HepG2 (cell line): Measurements from ENCODE around the gene ST6GALNAC4. TPM values are rescaled to one million over a fixed set of nuclear protein-coding genes. Genes with fewer than 3 reads are reported as not detected.

Experiments used
- EP300 ChIP-seq, 3 experiments: sonication (generic) in 1 of 3; formaldehyde crosslinking in 1 of 3; IDR thresholded peaks; 2 replicates each; pipeline versions ENCODE4 v1.5.1 to v1.6.1; 2011 to 2020; ENCODE audit warnings: low read depth in 2 of 3, low read length in 2 of 3, borderline replicate concordance in 1 of 3, improper control_type of control experiment in 1 of 3, mild to moderate bottlenecking in 1 of 3, missing genetic modification reagents in 1 of 3, moderate library complexity in 1 of 3
- FOXK1 ChIP-seq: sonication (generic); formaldehyde crosslinking; IDR thresholded peaks from 2 replicates; pipeline ENCODE4 v1.4.0; 2020; ENCODE audit warnings: low read depth, missing genetic modification reagents, borderline replicate concordance
- GATAD2A ChIP-seq: IDR thresholded peaks from 2 replicates; pipeline ENCODE4 v1.6.1; 2016
- HDAC2 ChIP-seq: sonication (generic); formaldehyde crosslinking; IDR thresholded peaks from 2 replicates; pipeline ENCODE4 v1.4.0; 2020; ENCODE audit warnings: missing genetic modification reagents
- KDM4B ChIP-seq: sonication (generic); formaldehyde crosslinking; IDR thresholded peaks from 2 replicates; pipeline ENCODE4 v1.4.0; 2020; ENCODE audit warnings: missing genetic modification reagents
- KDM5A ChIP-seq: fragments of 200-600 bp; sonication (generic); IDR thresholded peaks from 2 replicates; pipeline ENCODE4 v1.7.0; 2018; ENCODE audit warnings: antibody characterized with exemption, mild to moderate bottlenecking, low read length, borderline replicate concordance
- MIER2 ChIP-seq: IDR thresholded peaks from 2 replicates; pipeline ENCODE4 v1.6.1; 2016; ENCODE audit warnings: missing biosample characterization, missing genetic modification reagents
- MTA1 ChIP-seq: sonication (generic); formaldehyde crosslinking; IDR thresholded peaks from 2 replicates; pipeline ENCODE4 v1.4.0; 2020; ENCODE audit warnings: missing genetic modification reagents, mild to moderate bottlenecking, borderline replicate concordance
- SALL2 ChIP-seq: sonication (generic); formaldehyde crosslinking; IDR thresholded peaks from 2 replicates; pipeline ENCODE4 v1.8.1; 2023; ENCODE audit warnings: mild to moderate bottlenecking, missing genetic modification reagents, inconsistent platforms
- SRSF4 ChIP-seq: fragments of 200-400 bp; formaldehyde crosslinking; IDR thresholded peaks from one replicate; pipeline ENCODE4 v1.6.1; 2018; ENCODE audit warnings: mild to moderate bottlenecking, low read depth, low read length, moderate library complexity; ENCODE audit not compliant: poor library complexity, severe bottlenecking
- ZNF512B ChIP-seq: sonication (generic); formaldehyde crosslinking; IDR thresholded peaks from 2 replicates; pipeline ENCODE4 v1.5.1; 2020; ENCODE audit warnings: missing genetic modification reagents, mild to moderate bottlenecking, borderline replicate concordance
- ZNF674 ChIP-seq: sonication (generic); formaldehyde crosslinking; IDR thresholded peaks from 2 replicates; pipeline ENCODE4 v1.5.0; 2020; ENCODE audit warnings: low read depth, mild to moderate bottlenecking, missing genetic modification reagents
- ZNF749 ChIP-seq: sonication (generic); formaldehyde crosslinking; IDR thresholded peaks from 2 replicates; pipeline ENCODE4 v1.8.0; 2022; ENCODE audit warnings: mild to moderate bottlenecking, missing genetic modification reagents, moderate library complexity, borderline replicate concordance
- polyA plus RNA-seq, 8 experiments: library from polyadenylated mRNA; depleted of rRNA in 3 of 8; stranded (reverse) in 7 of 8; unstranded in 1 of 8; fragments of >200 nt; fragmentation: Illumina TruSeq in 4 of 8; extraction: Trizol in 4 of 8; gene quantifications; 2 replicates each; pipeline versions ENCODE4 v1.2.1 to v1.2.3, GENCODE V29; 2011 to 2016; ENCODE audit warnings: low read depth in 4 of 8, missing spikeins in 1 of 8, mixed read lengths in 1 of 8; ENCODE audit not compliant: insufficient read depth in 1 of 8
- total RNA-seq, 5 experiments: library from RNA; depleted of rRNA; stranded (reverse); fragments of >200 nt; fragmentation: Illumina TruSeq; extraction: Trizol; gene quantifications; 2 replicates each; pipeline ENCODE4 v1.2.3, GENCODE V29; 2016; ENCODE audit warnings: low read depth in 1 of 5
- TF ChIP-seq, protein P1 (sequence below): sonication (generic); formaldehyde crosslinking; IDR thresholded peaks from 2 replicates; pipeline ENCODE4 v1.4.0; 2020; ENCODE audit warnings: missing genetic modification reagents, low read depth, mild to moderate bottlenecking, borderline replicate concordance
- TF ChIP-seq, protein P2 (sequence below): sonication (generic); formaldehyde crosslinking; IDR thresholded peaks from 2 replicates; pipeline ENCODE4 v1.9.0; 2021; ENCODE audit warnings: missing genetic modification reagents, mild to moderate bottlenecking, borderline replicate concordance
- TF ChIP-seq, protein P3 (sequence below): sonication (generic); formaldehyde crosslinking; IDR thresholded peaks from 2 replicates; pipeline ENCODE4 v1.9.0; 2021; ENCODE audit warnings: missing genetic modification reagents, borderline replicate concordance
- TF ChIP-seq, protein P4 (sequence below): sonication (generic); formaldehyde crosslinking; IDR thresholded peaks from 2 replicates; pipeline ENCODE4 v1.5.1; 2020; ENCODE audit warnings: missing genetic modification reagents, mild to moderate bottlenecking, borderline replicate concordance

ST6GALNAC4 gene
- total and polyA plus RNA-seq, 2 of the 13 experiments (the other 11 are each of a cell fraction or from before 2014, with no cell fraction given), result 18.8 to 27.7 TPM

DNA sequence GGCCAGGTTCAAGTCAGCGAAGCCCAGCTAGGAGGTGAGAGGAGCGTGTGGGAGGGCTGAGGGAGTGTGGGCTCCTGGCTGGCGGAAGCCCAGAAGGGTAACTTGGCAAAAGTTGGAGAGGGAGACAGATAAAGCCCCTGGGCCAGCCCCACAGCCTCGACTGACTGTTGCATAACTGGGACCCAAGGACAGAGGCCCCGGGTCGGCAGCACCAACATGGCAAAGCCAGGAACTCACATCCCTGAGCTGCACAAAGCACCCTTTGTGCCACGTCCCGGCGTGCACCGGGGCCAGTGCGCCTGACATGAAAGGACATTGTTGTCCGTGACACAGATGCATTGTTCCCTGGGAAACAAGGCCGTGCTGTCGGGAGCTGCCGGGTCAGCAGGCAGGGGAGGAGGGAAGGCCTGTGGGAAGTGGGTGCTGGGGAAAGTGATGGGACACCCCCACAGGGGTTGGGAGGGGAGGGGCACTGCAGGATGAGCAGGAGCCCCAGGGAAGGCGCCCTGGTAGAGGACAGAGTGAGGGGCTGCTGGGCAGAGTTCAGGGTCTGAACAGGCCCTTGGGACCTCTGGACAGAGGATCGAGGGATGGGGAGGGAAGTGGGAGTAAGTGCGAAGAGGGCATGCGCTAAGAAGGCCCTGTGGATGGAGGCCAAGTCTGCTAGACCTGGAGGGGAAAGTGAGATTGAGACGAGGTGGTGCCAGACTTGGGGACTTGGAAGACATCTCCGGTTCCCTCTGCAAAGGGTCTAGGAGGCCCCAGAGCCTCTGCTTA, 33.9 kb upstream of the ST6GALNAC4 start (continued):
- TF ChIP-seq, protein P1, sequence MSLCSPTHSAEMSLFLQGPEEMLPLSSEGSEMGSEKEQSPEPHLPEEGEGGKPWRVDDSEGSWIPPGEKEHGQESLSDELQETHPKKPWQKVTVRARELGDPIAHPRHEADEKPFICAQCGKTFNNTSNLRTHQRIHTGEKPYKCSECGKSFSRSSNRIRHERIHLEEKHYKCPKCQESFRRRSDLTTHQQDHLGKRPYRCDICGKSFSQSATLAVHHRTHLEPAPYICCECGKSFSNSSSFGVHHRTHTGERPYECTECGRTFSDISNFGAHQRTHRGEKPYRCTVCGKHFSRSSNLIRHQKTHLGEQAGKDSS, result peak; percentile 66; the same call in 1 of the 2 replicates
- TF ChIP-seq ZNF674 (CRISPR knock-in tag), result no peak
- TF ChIP-seq, protein P2, sequence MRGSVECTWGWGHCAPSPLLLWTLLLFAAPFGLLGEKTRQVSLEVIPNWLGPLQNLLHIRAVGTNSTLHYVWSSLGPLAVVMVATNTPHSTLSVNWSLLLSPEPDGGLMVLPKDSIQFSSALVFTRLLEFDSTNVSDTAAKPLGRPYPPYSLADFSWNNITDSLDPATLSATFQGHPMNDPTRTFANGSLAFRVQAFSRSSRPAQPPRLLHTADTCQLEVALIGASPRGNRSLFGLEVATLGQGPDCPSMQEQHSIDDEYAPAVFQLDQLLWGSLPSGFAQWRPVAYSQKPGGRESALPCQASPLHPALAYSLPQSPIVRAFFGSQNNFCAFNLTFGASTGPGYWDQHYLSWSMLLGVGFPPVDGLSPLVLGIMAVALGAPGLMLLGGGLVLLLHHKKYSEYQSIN, result no peak
- peak; percentile 46; the same call in 1 of the 2 replicates for TF ChIP-seq MIER2
- peak; percentile 93 for TF ChIP-seq MTA1 (CRISPR knock-in tag)
- TF ChIP-seq SALL2, result 0 out of 2 replicates have a peak, but pooled peaks have one; percentile 53
- TF ChIP-seq SRSF4, result no peak
- TF ChIP-seq GATAD2A (CRISPR knock-in tag), result peak; percentile 97
- TF ChIP-seq, protein P3, sequence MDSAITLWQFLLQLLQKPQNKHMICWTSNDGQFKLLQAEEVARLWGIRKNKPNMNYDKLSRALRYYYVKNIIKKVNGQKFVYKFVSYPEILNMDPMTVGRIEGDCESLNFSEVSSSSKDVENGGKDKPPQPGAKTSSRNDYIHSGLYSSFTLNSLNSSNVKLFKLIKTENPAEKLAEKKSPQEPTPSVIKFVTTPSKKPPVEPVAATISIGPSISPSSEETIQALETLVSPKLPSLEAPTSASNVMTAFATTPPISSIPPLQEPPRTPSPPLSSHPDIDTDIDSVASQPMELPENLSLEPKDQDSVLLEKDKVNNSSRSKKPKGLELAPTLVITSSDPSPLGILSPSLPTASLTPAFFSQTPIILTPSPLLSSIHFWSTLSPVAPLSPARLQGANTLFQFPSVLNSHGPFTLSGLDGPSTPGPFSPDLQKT (CRISPR knock-in tag), result no peak
- TF ChIP-seq KDM4B (CRISPR knock-in tag), result no peak; the same call in 1 of the 2 replicates
- peak in 1 of 2 experiments; percentile 84; a peak in 2 of 4 replicates for TF ChIP-seq EP300 (IDR thresholded peaks at IDR 0.05; ENCODE audit: low read depth in 2 of 2, low read length in 2 of 2)
- peak; percentile 88 for TF ChIP-seq EP300 (CRISPR knock-in tag; IDR thresholded peaks at IDR 0.05; ENCODE audit: borderline replicate concordance)
- TF ChIP-seq, protein P4, sequence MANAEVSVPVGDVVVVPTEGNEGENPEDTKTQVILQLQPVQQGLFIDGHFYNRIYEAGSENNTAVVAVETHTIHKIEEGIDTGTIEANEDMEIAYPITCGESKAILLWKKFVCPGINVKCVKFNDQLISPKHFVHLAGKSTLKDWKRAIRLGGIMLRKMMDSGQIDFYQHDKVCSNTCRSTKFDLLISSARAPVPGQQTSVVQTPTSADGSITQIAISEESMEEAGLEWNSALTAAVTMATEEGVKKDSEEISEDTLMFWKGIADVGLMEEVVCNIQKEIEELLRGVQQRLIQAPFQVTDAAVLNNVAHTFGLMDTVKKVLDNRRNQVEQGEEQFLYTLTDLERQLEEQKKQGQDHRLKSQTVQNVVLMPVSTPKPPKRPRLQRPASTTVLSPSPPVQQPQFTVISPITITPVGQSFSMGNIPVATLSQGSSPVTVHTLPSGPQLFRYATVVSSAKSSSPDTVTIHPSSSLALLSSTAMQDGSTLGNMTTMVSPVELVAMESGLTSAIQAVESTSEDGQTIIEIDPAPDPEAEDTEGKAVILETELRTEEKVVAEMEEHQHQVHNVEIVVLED, result peak; percentile 72
- peak; percentile 43; the same call in 1 of the 2 replicates for TF ChIP-seq KDM5A
- TF ChIP-seq HDAC2 (CRISPR knock-in tag), result peak; percentile 95
- peak; percentile 32; the same call in 1 of the 2 replicates for TF ChIP-seq ZNF749 (CRISPR knock-in tag)
- peak; percentile 93 for TF ChIP-seq FOXK1
- 0 out of 2 replicates have a peak, but pooled peaks have one; percentile 73 for TF ChIP-seq ZNF512B (CRISPR knock-in tag)
